NCI-H1048 (cell line): ENCODE data around the gene ZCRB1.
A peak's percentile ranks its signal among the peaks of the same experiment; 100 is the strongest.
"Not testable (repeated sequence)": the region's sequence is repeated elsewhere in the genome, so short reads cannot be mapped to it uniquely, and the experiment has no call there.

Experiments
- DNase-seq: peaks from one replicate; lab custom pipeline; 2025; lab: John Stamatoyannopoulos, UW

Gene ZCRB1, protein sequence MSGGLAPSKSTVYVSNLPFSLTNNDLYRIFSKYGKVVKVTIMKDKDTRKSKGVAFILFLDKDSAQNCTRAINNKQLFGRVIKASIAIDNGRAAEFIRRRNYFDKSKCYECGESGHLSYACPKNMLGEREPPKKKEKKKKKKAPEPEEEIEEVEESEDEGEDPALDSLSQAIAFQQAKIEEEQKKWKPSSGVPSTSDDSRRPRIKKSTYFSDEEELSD

DNA sequence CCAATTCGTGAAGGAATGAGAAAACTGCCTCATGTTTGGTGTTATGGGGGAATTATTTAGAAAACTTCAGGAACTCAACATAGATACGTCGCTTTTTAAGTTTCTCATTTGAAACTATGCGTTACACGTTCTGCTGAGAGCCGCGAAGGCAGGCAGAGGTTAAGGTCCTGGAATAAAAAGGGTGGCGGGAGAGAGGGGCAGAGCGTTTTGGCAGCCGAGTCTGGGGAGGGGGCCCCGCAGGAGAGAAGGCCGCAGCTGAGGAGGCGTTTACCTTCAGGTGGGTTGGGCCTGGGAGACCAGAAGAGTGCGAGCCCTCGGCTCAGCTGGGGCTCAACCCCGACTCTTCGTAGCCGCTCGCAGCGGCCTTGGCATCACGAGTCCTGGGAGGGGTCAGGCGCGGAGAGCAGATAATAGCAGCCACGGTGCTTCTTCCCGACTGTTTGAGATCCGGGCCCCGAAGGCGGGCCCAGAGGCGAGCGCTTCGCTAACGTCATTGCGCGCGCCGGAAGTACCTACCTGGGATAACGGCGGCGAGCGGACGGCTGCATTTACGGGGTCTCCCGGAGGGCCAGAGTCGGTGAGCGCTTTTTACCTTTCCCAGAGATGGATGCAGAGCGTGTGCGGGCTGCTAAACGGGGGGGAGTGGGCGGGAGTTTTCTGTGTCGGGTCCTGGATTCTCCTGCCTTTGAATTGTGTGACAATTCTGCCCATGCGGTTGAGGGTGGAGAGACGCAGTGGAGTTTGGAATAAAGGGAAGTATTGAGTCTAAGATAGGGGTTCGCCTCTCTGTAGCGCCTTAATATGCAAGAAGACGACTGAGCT, at the start of gene ZCRB1, which contains the start of gene PPHLN1:
ZCRB1 (minus strand) TSS at position 442 of the 822 bp plus-strand sequence. CDS start 1,992 bp downstream, outside the sequence.
PPHLN1 (plus strand) TSS at position 515 of the 822 bp plus-strand sequence. CDS start 9,736 bp downstream, outside the sequence.
- peak; percentile 60 for DNase-seq

DNA sequence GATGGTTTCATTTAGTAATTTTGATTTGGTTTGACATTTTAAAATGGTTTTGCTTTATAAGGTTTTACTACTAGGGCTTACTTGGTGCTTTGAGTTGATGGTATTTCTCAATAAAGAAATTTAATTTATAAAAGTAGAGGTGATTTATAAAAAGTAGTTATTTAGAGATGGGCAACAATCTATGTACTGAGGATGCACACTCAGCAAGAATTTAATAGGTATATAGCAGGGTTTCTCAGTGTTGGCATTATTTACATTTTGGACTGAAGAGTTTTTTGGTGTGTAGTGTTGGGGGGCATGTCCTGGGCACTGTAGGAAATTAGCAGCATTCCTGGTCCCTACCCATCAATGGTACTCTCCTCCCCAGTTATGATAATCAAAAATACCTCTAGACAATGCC, 47.8 kb upstream of the ZCRB1 start:
- no peak for DNase-seq

DNA sequence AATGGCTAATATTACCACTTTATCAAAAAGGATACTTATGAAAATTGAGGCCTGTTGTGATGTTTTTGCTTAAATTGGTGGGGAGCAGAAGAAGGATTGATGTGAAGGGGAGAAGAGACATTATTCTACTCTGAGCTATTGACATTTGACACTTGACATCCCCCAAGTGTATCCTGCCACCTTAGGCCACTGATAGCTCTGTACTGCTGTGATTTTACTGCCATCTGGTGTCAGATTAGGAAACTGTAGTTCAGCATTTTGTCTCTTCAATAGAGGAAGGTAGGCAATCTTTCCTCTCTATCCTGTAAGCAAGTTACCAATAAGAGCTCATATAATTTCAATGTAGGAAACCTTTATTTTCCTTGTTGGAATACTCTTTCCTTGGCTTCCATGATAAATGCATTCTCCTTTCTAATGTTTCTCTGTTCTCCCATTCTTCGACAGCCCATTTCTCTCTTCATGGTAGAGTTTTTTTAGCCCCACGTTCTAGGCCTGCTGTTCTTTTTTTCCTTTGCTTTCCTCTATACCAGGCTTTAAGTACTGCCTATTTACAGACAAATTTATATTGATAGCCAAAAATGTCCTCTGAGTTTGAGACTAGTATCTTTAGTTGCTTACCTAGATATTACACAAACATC, 46.4 kb upstream of the ZCRB1 start:
- DNase-seq = peak; percentile 37

DNA sequence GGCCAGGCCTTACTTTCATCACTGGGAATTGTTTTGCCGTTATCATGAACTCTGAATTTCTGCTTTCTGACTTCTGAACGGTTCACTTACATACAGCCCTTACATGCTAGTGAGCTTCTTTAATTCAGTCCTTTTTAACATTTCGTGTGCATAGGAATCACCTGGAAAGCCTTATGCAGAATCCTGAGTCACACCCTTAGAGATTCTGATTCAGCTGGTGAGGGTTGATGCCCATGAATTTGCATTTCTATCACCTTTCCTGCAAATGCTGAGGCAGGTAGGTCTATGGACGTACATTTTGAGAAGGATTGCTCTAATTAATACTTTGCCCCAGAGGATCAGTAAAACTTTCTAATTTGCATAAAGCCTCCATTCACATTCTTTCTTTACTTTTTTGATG, 44.1 kb upstream of the ZCRB1 start:
- no peak for DNase-seq

DNA sequence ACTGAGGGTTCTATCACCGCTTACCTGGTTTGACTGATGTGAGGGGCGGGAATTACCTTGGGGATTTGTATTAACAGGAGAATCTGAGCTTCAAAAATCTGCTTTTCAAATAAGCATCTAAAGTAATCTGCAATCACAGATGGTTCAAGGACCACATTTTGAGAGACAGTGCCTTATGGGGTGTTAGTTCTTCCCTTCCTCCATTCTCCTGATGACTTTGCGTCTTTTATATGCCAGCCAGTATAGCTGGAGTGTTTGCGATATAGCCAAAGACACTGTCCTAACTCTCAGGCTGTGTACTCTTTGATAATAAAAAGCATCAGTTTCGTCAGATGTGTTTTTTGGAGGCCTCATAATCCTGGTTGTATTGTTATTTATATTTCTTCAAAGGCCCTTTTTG, 39.6 kb upstream of the ZCRB1 start:
- no peak for DNase-seq

DNA sequence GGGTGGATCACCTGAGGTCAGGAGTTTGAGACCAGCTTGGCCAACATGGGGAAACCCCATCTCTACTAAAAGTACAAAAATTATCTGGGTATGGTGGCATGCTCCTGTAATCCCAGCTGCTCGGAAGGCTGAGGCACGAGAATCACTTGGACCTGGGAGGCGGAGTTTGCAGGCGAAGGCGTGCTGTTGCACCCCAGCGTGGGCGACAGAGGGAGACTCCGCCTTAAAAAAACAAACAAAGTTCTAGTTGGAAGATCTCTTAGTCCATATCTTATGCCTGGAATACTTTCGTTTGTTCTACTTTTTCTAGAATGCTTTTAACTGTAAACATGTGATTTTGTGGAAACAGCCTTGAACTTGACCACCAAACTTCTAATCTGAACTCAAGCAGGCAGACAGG, 38.8 kb upstream of the ZCRB1 start:
- DNase-seq = no peak

DNA sequence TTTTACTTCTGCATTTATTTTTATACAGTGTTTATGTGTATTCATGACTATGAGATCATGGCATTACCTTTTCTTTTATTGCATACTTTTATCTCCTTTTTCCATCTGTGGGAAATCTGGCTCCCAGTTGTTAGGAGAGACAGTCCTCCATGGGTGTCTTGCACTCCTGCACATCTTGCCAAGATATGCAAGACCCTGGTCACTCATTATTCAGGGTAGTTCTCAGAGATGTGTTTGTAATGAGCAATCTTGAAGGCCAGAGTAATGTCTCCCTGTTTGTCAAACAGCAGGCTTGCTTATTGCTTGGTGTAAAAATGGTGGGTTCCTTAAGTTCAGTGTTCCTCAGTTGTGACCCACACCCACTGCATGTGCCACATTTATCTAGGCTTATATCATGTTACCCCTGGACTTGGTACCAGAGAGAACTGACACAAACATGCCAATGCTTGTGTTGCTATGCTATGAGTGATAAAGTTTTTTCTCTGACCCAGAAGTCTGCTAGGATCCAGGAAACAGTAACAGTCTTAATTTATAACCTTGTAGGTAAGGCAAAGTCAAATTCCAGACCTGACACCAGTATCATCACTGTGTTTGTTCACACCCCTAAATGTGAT, 36.9 kb upstream of the ZCRB1 start:
- no peak for DNase-seq

DNA sequence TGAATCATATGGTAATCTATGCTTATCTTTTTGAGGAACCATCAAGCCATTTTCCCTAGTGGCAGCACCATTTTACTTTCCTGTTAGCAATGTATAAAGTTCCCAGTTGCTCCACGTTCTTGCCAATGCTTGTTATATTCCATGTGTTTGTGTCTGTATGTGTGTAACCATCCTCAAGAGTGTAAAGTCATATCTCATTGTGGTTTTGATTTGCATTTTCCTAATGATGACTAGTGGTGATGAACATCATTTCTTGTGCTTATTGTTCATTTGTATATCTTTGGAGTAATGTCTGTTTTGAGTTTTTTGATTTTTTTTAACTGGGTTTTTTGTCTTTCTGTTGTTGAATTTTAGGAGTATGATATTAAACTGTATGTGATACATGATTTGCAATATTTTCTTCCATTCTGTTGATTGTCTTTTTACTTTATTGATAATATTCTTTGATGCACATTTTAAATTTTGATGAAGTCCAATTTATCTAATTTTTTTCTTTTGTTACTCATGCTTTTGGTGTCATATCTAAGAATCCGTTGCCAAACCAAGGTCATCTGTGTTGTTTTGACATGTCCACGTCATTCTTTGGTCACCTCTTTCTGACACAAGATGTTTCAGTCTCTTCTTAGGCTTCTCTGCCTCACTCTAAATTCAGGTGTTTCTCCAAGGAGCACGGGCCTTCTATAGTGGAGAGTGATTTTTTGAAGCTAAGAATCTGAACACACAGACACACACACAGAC, 36.2 kb upstream of the ZCRB1 start:
- no peak for DNase-seq

DNA sequence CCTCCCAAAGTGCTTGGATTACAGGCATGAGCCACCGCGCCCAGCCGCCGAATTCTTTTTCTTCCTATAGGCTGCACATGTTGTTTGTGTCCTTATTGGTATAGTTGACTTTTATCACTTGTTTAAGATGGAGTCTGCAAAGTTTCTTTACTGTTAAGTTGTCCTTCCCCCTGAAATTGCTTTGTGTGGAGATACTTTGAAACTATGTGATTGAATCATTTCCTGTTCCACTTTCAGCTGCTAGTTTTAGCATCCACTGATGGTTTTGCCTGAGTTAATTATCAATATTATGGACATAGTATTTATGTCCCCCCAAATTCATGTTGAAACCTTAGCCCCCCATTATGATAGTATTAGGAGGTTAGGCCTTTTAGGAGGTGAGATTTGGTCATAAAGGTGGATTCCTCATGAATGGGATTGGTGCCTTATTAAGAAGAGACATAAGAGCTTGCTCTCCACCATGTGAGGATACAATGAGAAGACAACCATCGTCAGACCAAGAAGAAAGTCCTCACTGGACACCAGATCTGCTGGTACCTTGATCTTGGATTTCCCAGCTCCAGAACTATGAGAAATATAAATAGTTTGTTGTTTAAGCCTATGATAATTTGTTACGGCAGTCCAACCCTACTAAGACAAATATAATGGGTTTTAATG, 35.0 kb upstream of the ZCRB1 start:
- no peak for DNase-seq

DNA sequence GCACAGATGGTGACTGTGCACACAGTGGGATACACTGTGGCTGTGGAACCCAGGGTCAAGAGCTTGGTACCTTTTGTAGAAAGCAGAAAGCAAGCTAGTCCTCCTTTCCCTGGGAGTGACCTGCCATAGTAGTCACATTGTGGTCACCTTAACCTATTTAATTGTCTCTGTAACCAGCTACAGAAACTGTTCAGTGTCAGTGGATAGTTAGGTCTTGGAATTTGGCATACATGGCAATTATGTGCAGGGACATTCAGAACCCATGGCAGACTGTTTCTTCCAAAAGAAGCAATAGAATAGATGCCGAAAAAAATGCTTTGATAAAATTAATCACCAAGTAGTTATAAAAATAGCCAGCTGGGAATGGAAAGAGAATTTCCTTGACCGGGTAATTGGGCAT, 30.4 kb upstream of the ZCRB1 start:
- no peak for DNase-seq

DNA sequence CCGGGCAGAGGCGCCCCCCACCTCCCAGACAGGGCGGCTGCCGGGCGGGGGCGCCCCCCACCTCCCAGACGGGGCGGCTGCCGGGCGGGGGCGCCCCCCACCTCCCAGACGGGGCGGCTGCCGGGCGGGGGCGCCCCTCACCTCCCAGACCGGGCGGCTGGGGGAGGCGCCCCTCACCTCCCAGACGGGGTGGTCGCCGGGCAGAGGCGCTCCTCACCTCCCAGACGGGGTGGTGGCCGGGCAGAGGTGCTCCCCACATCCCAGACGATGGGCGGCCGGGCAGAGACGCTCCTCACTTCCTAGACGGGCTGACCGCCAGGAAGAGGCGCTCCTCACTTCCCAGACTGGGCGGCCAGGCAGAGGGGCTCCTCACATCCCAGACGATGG, 24.1 kb upstream of the ZCRB1 start:
- not testable (repeated sequence) for DNase-seq

DNA sequence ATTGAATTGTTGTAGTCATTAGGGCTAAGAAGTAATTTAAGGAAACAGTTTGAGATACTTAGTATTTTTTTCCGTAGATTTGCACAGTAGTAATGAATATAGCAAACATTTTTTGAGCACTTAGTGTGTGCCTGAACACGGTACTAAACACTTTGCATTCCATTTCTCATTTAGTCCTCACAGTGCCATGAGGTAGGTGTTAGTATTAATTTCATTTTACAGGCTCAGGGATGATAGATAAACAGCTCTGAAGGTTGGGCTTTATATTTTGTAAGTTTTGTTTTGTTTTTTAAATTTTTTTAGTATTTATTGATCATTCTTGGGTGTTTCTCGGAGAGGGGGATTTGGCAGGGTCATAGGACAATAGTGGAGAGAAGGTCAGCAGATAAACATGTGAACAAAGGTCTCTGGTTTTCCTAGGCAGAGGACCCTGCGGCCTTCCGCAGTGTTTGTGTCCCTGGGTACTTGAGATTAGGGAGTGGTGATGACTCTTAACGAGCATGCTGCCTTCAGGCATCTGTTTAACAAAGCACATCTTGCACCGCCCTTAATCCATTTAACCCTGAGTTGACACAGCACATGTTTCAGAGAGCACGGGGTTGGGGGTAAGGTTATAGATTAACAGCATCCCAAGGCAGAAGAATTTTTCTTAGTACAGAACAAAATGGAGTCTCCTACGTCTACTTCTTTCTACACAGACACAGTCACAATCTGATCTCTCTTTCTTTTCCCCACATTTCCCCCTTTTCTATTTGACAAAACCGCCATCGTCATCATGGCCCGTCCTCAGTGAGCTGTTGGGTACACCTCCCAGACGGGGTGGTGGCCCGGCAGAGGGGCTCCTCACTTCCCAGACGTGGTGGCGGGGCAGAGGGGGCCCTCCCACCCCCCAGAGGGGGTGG, 23.5 kb upstream of the ZCRB1 start:
- DNase-seq = not testable (repeated sequence)

DNA sequence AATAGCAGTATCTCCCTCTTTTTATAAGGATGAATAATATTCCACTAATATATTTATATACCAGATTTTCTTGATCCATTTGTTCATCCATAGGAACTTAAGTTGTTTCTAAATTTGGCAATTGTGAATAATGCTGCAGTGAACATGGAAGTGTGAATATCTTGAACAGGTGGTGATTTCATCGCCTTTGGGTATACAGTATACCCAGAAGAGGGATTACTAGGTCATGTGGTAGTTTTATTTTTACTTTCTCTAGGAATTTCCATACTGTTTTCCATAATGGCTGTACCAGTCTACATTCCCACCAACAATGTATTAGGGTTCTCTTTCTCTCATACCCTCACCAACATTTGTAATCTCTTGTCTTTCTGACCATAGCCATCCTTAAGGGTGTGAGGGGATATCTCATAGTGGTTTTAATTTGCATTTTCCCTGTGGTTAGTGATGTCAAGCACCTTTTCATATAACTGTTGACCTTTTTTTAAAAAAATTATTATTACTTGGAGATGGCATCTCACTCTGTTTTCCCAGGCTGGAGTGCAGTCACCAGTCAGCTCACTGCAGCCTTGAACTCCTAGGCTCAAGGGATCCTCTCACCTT, 20.6 kb upstream of the ZCRB1 start:
- DNase-seq = no peak

DNA sequence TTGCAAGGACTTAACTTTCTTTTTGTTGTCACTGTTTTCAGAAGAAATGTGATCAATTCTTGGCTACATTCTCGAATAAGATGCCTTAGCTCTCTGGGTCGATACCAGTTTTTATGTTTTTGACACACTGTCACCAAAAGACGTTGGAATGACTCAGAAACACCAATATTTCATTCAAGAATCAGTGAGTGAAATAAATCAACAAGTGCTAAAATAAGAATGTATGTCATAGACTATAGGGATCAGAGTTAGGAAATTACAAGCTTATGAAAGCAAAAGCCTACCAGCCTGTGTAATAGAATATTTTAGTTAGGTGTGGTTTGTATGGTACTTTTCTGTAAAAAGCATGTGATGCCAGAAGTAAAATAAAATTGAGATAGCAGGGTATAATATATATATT, 17.8 kb upstream of the ZCRB1 start:
- DNase-seq = no peak

DNA sequence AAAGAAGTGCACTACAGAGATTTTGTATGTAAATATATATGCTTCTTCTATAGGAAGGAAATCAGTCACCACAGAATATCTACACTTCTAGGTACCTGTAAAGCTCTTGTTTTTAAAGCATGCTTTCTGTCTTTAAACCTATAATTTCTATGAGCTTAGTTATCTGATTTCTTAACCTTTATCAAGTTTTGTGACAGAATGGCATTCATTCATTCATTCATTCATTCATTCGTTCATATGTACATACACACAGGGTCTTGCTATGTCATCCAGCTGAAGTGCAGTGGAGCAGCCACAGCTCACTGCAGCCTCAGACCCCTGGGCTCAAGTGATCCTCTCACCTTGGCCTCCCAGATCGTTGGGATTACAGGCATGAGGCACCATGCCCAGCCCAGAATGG, 16.1 kb upstream of the ZCRB1 start:
- DNase-seq = no peak

DNA sequence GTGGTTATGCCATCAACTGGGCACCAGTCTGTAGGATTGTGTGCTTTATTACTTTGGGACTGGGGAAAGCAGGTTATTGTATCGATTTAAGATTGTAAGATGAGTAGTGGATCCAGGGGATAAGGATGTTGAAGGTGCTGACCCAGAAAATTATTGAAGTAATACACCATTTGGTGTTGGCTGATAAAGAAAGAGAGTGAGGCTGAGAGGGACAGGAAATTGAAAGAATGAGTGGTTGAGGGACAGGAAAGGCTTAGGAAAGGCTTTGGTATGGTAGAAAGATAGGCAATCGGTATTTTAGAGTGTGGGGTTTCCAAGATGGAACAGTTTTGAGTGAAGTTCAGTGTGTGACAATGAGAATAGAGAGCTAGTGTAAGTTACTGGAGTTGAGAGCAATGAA, 12.4 kb upstream of the ZCRB1 start:
- DNase-seq = no peak

DNA sequence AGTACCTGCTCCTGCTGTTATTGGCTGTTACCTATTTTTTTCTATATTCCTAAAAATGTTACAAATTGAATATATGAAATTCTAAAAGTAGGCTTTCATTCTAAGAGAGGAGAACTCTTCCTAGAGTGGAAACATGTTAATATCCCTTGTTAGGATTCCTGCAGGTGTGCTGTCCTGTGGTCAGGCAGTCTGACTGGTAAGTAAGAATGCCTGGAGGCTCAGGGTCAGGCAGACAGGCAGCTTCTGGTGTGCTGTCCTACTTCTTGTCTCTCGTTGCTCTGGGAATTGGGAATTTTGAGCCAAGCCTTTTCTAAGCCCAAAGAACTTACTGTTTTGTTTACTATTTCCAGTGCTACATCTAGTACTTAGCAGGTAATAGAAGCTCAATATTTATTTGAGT, 10.4 kb upstream of the ZCRB1 start:
- no peak for DNase-seq

DNA sequence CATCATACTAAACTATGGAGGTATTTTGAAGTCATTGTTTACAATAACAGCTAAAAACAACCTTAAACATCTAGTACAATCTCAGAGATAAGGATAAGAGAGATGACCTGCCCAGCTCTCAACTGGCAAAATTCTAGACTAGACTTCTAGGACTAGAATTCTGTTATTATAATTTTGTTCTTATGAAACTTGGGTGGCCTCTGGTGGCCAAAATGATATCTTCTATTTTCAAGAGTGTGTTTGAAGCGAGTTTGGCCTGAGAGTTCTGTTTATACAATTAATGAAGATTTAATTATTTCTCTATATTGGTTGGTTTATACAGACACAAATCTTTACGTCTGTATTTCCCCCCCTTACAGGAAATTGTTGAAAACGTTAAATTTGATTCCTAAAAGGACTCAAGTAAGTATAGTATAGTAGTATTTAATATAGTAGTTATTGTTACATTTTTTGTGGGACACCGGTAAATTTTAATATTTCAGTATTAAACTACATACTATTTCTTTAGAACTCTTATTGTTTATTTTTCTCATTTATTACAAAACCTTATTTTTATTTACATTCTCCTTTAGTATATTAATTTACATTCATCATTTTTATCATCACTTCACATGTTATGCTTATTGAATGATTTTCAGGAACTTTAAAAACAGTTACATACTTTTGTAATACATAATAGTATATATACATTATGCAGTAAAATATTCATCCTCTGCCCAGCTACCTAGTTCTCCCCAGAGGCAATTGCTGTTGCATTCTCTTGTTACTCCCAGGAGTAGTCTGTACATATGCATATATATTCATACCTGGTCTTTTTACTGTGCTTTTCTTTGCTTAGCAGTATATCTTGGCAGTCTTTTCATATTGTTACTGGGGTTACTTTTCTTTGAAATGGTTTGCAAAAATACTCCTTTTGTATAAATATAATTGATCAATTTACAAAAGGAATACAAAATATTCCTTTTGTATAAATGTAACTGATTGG, 6.7 kb upstream of the ZCRB1 start:
- no peak for DNase-seq

DNA sequence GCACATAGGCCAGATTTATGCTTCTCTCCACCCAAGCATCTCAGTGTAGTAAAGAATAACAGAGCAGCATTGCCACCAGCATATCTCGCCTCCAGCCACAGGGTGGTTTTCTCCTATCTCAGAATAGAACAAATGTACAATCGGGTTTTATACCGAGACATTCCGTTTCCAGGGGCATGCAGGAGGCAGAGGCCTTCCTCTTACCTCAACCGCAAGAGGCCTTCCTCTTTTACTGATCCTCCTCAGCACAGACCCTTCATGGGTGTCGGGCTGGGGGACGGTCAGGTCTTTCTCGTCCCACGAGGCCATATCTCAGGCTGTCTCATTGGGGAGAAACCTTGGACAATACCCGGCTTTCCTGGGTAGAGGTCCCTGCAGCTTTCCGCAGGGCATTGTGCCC, 4.2 kb upstream of the ZCRB1 start:
- DNase-seq = not testable (repeated sequence)
